Body of pancreas (tissue), 4 donors: ENCODE results near the gene PF4V1. TPM values are rescaled to one million over a fixed set of nuclear protein-coding genes. Genes with fewer than 3 reads are reported as not detected.

ENCODE experiments used
- ATAC-seq: fragments of 150-250 bp; one replicate; pipeline ENCODE4 v1.9.1; 2016
- DNase-seq, 4 donors: peaks; one replicate each; pipeline ENCODE4 v3.0.0-alpha.2; 2019
- H3K27ac ChIP-seq, 4 donors: fragments of 200-600 bp; sonication (generic); 1 replicate in 3 of 4; 2 replicates in 1 of 4; pipeline versions ENCODE4 v1.5.1 to v1.6.1; 2016 to 2019; ENCODE audit warnings: mild to moderate bottlenecking in 1 of 4, mixed read lengths in 1 of 4, moderate library complexity in 1 of 4
- H3K27me3 ChIP-seq, 2 donors: fragments of 200-600 bp; sonication (generic); one replicate each; pipeline ENCODE4 v1.6.0; 2016; ENCODE audit warnings: mild to moderate bottlenecking in 1 of 2
- H3K36me3 ChIP-seq, 2 donors: fragments of 200-600 bp; sonication (generic); replicated peaks in 1 of 2; 2 replicates each; pipeline ENCODE4 v1.5.1; 2016; ENCODE audit warnings: low read depth in 2 of 2; ENCODE audit not compliant: insufficient read depth in 1 of 2
- H3K4me1 ChIP-seq: fragments of 200-600 bp; sonication (generic); one replicate; pipeline ENCODE4 v1.6.0; 2016
- H3K4me3 ChIP-seq, 2 donors: fragments of 200-600 bp; sonication (generic); 1 replicate in 1 of 2; 2 replicates in 1 of 2; pipeline ENCODE4 v1.5.1; 2016 to 2019
- H3K9me3 ChIP-seq, 3 donors: fragments of 200-600 bp; sonication (generic); 1 replicate in 2 of 3; 2 replicates in 1 of 3; pipeline ENCODE4 v1.5.1; 2016
- POLR2A ChIP-seq, 3 donors: fragments of 450-650 bp; IDR thresholded peaks; one replicate each; pipeline ENCODE4 v1.6.1; 2016; ENCODE audit warnings: antibody characterized with exemption in 3 of 3, mild to moderate bottlenecking in 2 of 3
- WGBS, 2 donors: methylation state at CpG; one replicate each; pipeline ENCODE4 v1.1.5; 2017; 5-methylcytosine and 5-hydroxymethylcytosine counted together
- intact Hi-C: fragments of 100-400 bp; cut with DNase I; formaldehyde crosslinking; loops from one replicate; pipeline ENCODE4 v1.15.1; 2023
- total RNA-seq, 2 donors: library from RNA; depleted of rRNA; stranded (reverse); fragments of >200 nt; gene quantifications; one replicate each; pipeline ENCODE4 v1.1.0, GENCODE V29; 2016
- TF ChIP-seq, protein P1 (sequence below), 7 experiments: fragments of 450-650 bp in 4 of 7; fragments of 200-600 bp in 3 of 7; sonication (generic) in 3 of 7; IDR thresholded peaks; one replicate each; pipeline ENCODE4 v1.5.1; 2016 to 2019; ENCODE audit warnings: antibody characterized with exemption in 7 of 7

The PF4V1 gene
- total RNA-seq, 2 donors from 2014 or later, result not detected

DNA sequence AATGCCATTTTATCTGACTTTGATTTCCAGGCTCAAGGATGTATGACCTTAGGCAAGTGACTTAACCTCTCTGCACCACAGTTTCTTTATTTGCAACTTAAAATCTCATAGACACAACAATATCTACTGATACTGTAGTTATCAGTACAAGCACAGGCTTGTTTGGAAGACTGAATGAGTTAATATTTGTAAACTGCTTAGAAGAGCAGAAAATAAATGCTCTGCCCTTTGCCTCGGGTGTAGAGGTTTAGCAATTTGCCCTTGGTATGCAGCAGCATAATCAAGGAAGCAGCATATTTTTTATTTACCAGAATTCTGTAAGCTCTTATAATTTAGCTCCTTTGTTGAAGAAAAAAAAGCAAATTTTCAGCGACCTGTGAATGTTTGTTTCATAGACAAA is 13.2 kb downstream of the PF4V1 start:
- H3K9me3 ChIP-seq, result no peaks in the 10 kb centered on the region
- DNase-seq, result no peak
- no peak for ATAC-seq
- H3K27me3 ChIP-seq, result no peaks in the 10 kb centered on the region
- intact Hi-C loops, result loop anchor here (10.0 kb wide), 2 partner anchors 141 to 201 kb away; no protein-coding TSS in a partner anchor
- TF ChIP-seq, protein P1, sequence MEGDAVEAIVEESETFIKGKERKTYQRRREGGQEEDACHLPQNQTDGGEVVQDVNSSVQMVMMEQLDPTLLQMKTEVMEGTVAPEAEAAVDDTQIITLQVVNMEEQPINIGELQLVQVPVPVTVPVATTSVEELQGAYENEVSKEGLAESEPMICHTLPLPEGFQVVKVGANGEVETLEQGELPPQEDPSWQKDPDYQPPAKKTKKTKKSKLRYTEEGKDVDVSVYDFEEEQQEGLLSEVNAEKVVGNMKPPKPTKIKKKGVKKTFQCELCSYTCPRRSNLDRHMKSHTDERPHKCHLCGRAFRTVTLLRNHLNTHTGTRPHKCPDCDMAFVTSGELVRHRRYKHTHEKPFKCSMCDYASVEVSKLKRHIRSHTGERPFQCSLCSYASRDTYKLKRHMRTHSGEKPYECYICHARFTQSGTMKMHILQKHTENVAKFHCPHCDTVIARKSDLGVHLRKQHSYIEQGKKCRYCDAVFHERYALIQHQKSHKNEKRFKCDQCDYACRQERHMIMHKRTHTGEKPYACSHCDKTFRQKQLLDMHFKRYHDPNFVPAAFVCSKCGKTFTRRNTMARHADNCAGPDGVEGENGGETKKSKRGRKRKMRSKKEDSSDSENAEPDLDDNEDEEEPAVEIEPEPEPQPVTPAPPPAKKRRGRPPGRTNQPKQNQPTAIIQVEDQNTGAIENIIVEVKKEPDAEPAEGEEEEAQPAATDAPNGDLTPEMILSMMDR (IDR thresholded peaks at IDR 0.05), result no peak
- TF ChIP-seq POLR2A (IDR thresholded peaks at IDR 0.05), result no peak
- H3K4me1 ChIP-seq, result peaks cover 5% of the 10 kb centered on the region
- 29% methylated on average over 2 of the region's 2 CpGs for WGBS, 2 donors
- no peak overlapping the region for H3K4me3 ChIP-seq
- no peaks in the 10 kb centered on the region for H3K36me3 ChIP-seq
- no peak overlapping the region for H3K27ac ChIP-seq

- WGBS, 2 donors, result 26 to 32% methylated on average over 3 of the region's 3 CpGs
- peaks cover 5% of the 10 kb centered on the region for H3K4me1 ChIP-seq
- DNase-seq, result peak in 3 of 4 donors; percentile 39 to 42 (median 41)
- no peaks in the 10 kb centered on the region for H3K9me3 ChIP-seq
- intact Hi-C loops, result loop anchor here (10.0 kb wide), 2 partner anchors 143 to 203 kb away; no protein-coding TSS in a partner anchor
- no peak overlapping the region for H3K4me3 ChIP-seq
- H3K27me3 ChIP-seq, result no peaks in the 10 kb centered on the region
- H3K36me3 ChIP-seq, result no peaks in the 10 kb centered on the region
- TF ChIP-seq POLR2A (IDR thresholded peaks at IDR 0.05), result no peak
- TF ChIP-seq, protein P1 (IDR thresholded peaks at IDR 0.05), result peak in 4 of 7 experiments; percentile 8 to 49 (median 38)
- peak overlapping the region in 3 of 4 donors; percentile 25 to 85 (median 59) for H3K27ac ChIP-seq
- ATAC-seq, result peak; percentile 43
Observed at GRCh38 chr4:73867783-73868182, 14.7 kb downstream of the PF4V1 start.

- intact Hi-C loops, result loop anchor here (10.0 kb wide), 2 partner anchors 144 to 204 kb away; no protein-coding TSS in a partner anchor
- TF ChIP-seq POLR2A (IDR thresholded peaks at IDR 0.05), result no peak
- TF ChIP-seq, protein P1 (IDR thresholded peaks at IDR 0.05), result no peak
- peak; percentile 22 for ATAC-seq
Observed at GRCh38 chr4:73868206-73869129, 15.4 kb downstream of the PF4V1 start.

GRCh38 chr4:73869130-73870055 is 16.3 kb downstream of the PF4V1 start, which contains the start of gene CXCL1:
Gene CXCL1 (plus strand): TSS chr4:73869393. CDS start chr4:73869471, 78 bp downstream.
- Histone ChIP-seq H3K9me3 (no peaks in the 10 kb centered on the region), H3K36me3 (no peaks in the 10 kb centered on the region), H3K27me3 (no peaks in the 10 kb centered on the region), H3K27ac (peak within 1 kb of the TSS in 3 of 4 donors; percentile 25 to 85 (median 59)), H3K4me3 (peak within 1 kb of the TSS; percentile 6 to 55), H3K4me1 (peaks cover 5% of the 10 kb centered on the region)
- ATAC-seq, result peak; percentile 69
- DNase-seq, result peak; percentile 46 to 61 (median 48)
- 6 to 42% methylated on average over 13 to 61 of the region's 61 CpGs for WGBS, 2 donors
- intact Hi-C loops, result loop anchor here (10.0 kb wide), 2 partner anchors 145 to 205 kb away; no protein-coding TSS in a partner anchor
- TF ChIP-seq, protein P1 (IDR thresholded peaks at IDR 0.05), result no peak
- peak; percentile 25 to 83 (median 83) for TF ChIP-seq POLR2A (IDR thresholded peaks at IDR 0.05)

More at GRCh38 chr4:73868206-73869129, 15.4 kb downstream of the PF4V1 start:
- 21 to 22% methylated on average over 15 to 16 of the region's 16 CpGs for WGBS, 2 donors
- no peaks in the 10 kb centered on the region for H3K36me3 ChIP-seq
- H3K4me3 ChIP-seq, result peak overlapping the region; percentile 6 to 55
- no peak for DNase-seq
- no peaks in the 10 kb centered on the region for H3K27me3 ChIP-seq
- peak overlapping the region in 3 of 4 donors; percentile 25 to 85 (median 59) for H3K27ac ChIP-seq
- H3K9me3 ChIP-seq, result no peaks in the 10 kb centered on the region
- peaks cover 5% of the 10 kb centered on the region for H3K4me1 ChIP-seq
